Measurements from ENCODE around the gene ARL6IP4.

Gene ARL6IP4

DNA sequence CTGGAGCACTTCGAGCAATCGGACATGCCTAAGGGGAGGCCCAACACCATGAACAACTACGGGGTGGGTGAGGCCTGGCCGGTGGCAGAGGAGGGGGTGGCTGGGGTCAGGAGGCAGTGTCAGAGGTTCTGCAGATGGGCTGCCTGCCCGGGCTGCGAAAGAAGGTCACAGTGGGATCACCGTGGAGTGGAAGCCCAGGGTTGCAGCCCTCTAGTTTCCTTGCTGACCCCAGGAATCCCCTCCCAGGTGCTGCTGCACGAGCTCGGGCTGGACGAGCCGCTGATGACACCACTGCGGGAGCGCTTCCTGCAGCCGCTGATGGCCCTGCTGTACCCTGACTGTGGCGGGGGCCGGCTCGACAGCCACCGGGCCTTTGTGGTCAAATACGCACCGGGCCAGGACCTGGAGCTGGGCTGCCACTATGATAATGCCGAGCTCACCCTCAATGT is 1.9 kb upstream of the ARL6IP4 start:
- no peak for DNase-seq (ENCODE audit: low read depth, low spot score)

GRCh38 chr12:122979001-122979907 is 1.2 kb upstream of the ARL6IP4 start:
- no peak for DNase-seq (ENCODE audit: low read depth, low spot score)

- no peak for DNase-seq (ENCODE audit: low read depth, low spot score)
These were observed 636 bp upstream of the ARL6IP4 start for GRCh38 chr12:122979908-122980182.

DNA sequence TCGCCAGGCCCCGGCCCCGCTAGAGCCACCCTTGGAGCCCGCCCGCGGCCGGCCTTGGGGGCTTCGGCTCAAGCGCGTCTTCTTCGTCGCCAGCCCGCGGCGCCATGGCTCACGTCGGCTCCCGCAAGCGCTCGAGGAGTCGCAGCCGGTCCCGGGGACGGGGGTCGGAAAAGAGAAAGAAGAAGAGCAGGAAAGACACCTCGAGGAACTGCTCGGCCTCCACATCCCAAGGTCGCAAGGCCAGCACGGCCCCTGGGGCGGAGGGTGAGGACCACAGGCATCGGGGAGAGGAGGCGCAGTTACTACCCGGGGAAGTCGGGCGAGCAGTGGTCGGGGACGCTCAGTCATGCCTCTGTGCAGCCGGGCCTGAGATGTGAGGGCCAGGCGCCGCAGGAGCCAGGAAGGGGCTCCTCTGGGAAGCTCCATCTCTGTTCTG is 573 bp downstream of the ARL6IP4 start:
- no peak for DNase-seq (ENCODE audit: low read depth, low spot score)

- DNase-seq (ENCODE audit: low read depth, low spot score): no peak
These were observed 1.4 kb downstream of the ARL6IP4 start for GRCh38 chr12:122981587-122982476.

- DNase-seq (ENCODE audit: low read depth, low spot score): no peak
These were observed 2.0 kb downstream of the ARL6IP4 start for GRCh38 chr12:122982477-122982815.

DNA sequence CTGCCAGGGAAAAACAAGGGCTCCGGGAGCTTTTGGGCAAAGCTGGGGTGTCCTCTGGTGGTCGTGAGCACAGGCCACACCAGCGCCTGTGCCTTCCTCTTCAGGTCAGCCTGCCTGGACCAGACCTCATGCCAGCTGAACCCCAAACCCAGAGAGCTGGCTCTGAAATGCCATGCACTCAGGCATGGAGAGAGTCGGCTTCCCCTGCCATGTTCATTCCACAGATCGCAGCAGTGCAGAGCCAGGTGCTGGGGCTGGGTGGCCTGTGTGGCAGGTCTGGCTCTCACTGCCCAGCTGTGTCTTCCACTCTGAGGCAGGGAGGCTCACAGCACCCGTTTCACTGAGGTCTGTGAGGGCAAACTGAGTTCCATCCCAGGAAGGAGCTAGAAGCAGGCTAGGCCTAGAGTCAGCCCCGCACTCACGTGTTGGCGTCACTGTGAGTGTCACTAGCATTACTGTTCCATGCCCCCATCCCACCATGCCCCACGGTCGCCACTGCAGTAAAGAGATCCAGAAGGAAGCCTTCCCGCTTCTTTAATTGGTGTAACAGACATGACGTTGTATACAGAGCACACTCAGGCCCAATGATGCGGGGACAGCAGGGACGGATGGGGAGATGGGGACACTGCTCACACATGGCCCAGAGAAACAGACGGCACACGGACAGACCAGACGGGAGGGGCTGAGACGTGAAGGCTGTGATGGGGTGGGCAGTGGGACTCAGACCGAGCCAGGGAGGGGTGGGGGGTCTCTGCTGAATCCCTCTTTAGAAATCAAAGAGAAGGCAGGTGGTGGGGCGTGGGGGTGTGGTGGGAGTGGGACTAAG is 2.7 kb downstream of the ARL6IP4 start:
- no peak for DNase-seq (ENCODE audit: low read depth, low spot score)

DNA sequence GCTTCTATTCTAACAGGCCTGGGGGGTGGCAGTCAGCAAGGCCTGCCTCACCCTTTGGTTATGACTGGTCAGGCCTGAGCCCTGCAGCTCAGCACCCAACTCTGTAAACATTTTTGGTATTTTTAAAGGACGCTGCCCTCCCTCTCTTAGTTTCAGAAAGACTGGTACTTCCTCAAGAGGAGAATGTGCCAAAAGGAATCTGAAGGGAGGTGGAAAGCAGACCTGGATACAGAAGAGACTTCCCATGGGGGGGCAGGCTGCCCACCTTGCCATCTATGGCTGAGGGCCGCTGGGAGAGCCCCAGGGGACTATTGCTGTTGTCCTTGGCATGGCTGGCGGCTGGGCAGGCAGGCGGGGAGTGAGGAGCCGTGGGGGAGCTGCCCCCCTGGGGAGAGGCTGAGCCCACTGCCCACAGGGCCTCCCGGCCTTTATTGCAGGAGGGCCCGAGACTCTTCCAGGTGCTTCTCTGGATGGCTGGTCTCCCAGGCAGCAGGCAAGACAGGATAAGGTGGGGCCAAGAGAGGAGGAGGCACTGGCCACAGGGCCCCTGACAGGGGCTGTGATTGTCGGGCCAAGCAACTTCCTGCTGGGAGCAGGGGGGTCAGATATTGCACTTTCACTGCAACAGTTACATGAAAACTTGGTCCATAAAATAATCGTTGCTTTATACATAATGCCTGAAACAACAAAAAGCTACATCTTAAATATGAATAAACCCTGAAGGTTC is 3.5 kb downstream of the ARL6IP4 start:
- no peak for DNase-seq (ENCODE audit: low read depth, low spot score)

DNA sequence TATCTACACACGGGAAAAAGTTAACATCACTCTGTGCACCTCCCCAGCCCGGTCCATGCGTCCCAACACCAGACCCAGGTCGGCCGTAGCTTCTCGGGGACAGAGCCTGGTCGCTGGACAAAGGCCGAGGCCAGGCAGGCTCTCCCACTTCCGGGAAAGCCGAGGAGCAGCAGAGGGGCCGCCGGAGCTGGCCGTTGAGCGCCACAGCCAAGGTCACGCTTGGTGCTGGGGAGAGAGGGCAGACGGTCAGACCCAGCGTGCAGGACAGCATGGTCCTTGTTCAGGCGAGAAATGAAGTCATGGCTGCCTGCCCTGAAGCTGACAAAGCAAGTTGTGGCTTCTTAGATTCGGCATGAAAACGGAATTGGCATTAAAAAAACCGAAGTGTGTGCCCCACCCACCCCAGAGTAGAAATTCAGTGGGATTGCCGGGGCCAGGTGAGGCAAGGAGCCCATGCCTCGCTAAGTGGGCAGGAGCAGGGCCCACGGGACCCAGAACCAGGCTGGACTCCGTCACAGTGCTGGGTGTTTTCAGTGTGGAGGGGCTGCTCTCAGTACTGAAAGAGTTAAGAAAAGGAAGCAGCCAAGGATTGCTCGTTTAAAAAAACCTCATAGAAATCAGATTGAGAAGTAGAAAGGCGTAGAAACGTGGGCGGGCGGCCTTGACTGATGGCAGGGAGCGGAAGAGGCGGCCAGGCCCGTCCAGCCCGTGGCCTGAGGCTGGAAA is 4.3 kb downstream of the ARL6IP4 start:
- DNase-seq (ENCODE audit: low read depth, low spot score): no peak

GRCh38 chr12:122985338-122986257 is 5.1 kb downstream of the ARL6IP4 start:
- DNase-seq (ENCODE audit: low read depth, low spot score): no peak

DNA sequence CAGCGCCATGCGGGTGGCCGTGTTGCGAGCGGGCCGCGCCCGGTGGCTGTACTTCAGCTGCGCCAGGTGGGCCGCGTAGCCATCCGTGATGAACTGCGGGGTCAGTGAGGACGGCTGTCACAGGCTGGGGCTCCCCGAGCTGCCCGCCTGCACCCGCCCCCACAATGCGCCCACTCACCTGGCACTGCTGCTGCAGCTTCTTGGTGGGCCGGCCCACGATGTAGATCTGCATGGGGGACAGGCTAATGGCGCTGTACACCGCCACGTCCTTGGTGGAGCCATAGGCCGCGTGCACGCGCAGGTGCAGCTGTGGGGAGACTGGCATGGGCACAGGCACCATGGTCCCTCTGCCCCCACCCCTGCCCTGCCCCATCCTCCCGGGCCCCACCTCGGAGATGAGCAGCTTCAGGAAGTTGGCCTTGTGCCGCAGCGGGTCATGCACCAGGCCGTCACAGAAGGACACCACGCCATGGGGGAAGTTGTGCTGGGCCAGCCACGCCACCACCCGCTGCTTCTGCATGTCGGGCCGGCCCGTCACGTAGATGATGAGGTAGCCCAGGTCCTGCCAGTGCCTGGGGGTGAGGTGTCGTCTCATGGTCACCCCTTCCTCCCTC is 5.9 kb downstream of the ARL6IP4 start:
- DNase-seq (ENCODE audit: low read depth, low spot score): no peak

- no peak for DNase-seq (ENCODE audit: low read depth, low spot score)
These were observed 6.8 kb downstream of the ARL6IP4 start for GRCh38 chr12:122987086-122987951.

DNA sequence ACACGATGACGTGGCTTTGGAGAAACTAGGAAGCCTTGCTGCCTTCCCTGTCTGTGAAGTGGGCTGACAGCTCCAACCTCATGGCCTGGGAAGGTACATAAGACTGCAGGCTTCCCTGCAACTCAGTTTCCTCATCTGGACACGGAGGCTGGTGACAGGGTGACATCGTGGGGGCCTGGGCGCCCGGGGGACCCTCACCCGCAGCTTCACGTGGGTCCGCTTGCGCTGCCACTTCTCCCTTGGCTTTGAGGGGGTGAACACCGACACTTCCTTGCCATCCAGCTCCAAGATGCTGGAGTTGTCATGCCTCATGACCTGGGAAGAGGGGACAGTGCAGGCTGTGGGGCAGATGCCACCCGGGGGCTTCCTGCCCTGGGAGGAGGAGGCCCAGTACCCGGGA is 7.6 kb downstream of the ARL6IP4 start:
- no peak for DNase-seq (ENCODE audit: low read depth, low spot score)

- DNase-seq (ENCODE audit: low read depth, low spot score): no peak
These were observed 8.2 kb downstream of the ARL6IP4 start for GRCh38 chr12:122988612-122989212.

GRCh38 chr12:122989225-122989839 is 8.9 kb downstream of the ARL6IP4 start:
- DNase-seq (ENCODE audit: low read depth, low spot score): no peak

- no peak for DNase-seq (ENCODE audit: low read depth, low spot score)
These were observed 9.5 kb downstream of the ARL6IP4 start for GRCh38 chr12:122989874-122990419.

DNA sequence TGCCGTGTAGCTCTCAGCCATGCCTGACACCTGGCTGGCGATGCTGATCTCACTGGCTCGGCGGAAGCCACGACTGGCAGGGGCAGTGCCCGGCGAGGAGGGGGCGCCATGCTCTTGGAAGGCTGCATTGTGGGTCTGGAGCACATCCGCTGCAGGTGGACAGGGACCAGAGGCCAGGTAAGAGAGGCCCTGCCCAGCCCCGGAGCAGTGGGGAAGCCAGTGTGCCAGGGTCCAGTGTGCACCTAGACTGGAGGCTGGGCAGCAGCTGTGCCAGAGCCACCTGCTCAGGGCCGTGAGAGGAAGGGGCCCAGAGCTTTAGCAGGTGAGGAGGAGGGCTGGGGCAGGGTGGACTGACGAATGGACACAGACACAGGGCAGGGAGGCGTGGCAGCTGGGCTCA is 10.1 kb downstream of the ARL6IP4 start:
- no peak for DNase-seq (ENCODE audit: low read depth, low spot score)

Measured in activated CD4-positive, CD25-positive, alpha-beta regulatory T cell treated with anti-CD3 and anti-CD28 coated beads, Interleukin-2, amount 50 U/mL, for 16 hours (primary cell).